Measurements from ENCODE around the gene MTA1.

MTA1 gene

DNA sequence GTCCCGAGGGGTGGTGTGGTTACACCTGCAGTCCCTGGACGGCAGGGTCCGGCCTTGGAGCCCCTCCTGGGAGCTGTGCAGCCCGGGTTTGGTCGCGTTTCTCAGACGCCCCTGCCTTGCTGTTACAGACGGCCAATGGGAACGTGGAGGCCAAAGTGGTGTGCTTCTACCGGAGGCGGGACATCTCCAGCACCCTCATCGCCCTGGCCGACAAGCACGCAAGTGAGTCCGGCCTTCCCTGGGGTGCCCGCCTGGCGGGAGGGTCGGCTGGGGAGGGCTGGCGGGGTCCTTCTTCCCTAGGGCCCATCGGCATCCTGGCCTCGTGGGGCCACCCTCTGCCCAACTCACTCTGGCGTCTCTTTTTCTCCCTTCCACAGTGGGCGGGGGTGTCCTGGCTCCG is 25.7 kb downstream of the MTA1 start:
- Histone ChIP-seq H3K36me3 (ENCODE audit: insufficient read depth, low read depth, low read length) (peaks cover 33% of the 10 kb centered on the region), H3K4me3 (ENCODE audit: low read length) (no peak overlapping the region), H3K9ac (ENCODE audit: low read depth, low read length) (no peak overlapping the region), H3K27ac (ENCODE audit: low read length) (no peak overlapping the region), H3K27me3 (ENCODE audit: insufficient read depth, low read length) (no peaks in the 10 kb centered on the region), H3K9me3 (ENCODE audit: insufficient read depth, low read depth, low read length) (no peaks in the 10 kb centered on the region), H3K4me1 (ENCODE audit: insufficient read depth, low read length) (no peaks in the 10 kb centered on the region)

DNA sequence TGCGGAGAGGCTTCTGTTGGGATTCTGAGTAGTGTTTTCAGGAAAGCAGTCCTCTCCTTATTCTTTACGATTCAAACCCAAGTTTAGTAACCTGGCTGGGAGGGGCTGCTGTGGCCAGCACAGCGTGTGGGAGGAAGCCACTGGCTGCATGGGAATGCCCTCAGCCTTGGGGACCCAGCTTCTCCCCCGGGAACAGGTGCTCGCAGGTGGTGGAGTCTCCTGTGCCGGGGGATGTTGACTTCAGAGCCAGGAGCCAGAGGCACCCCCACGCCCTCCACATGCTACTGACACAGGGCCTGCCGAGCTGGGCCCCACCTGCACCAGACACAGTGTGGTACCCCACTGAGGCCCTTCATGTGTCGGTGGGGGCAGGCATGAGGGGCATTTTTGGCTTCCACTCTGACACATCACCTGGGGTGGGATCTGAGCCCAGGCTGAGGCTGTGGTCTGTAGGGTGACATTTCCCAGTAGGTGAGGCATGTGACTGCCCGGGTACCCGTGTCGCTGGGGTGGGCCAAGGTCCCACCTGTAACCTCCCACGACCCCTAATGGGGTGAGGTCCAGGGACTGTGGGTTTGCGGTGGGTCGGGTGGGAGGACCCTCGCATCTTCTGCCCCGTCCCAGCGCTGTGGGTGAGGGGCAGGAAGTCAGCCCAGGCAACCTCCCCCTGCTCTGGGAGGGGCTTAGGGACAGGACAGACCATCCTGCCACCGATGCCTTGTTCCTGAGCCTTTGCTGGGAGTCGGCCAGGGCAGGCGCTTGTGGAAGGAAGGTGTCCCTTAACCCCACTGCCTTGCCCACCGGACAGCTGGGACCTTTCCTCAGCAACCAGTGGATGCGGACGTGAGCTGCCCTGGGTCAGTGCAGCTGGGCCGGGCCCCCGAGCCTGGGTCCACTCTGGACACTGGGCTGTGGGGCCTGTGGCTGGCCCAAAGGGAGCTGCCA is 26.5 kb downstream of the MTA1 start:
- H3K4me1 ChIP-seq (ENCODE audit: insufficient read depth, low read length) = no peaks in the 10 kb centered on the region
- no peaks in the 10 kb centered on the region for H3K9me3 ChIP-seq (ENCODE audit: insufficient read depth, low read depth, low read length)
- H3K9ac ChIP-seq (ENCODE audit: low read depth, low read length) = no peak overlapping the region
- H3K36me3 ChIP-seq (ENCODE audit: insufficient read depth, low read depth, low read length) = peaks cover 36% of the 10 kb centered on the region
- no peak overlapping the region for H3K27ac ChIP-seq (ENCODE audit: low read length)
- no peaks in the 10 kb centered on the region for H3K27me3 ChIP-seq (ENCODE audit: insufficient read depth, low read length)
- no peak overlapping the region for H3K4me3 ChIP-seq (ENCODE audit: low read length)

DNA sequence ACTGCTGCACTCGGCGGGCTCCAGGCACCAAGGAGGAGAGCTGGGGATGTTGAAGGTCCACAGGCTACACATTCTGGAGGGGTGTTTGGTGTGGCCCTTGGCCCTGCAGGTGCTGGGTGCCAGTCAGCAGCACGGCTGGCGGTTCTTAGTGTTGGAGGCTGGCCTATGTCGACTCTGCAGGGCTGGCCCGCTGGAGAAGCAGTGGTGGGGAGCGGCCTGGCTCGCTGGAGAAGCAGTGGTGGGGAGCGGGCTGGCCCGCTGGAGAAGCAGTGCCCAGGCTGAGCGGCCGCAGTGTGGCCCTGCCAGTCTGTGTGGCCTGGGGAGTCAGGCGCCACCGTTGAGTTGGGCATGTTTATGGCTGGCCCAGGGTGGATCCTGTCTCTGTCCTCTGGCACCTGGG is 27.3 kb downstream of the MTA1 start:
- Histone ChIP-seq H3K9ac (ENCODE audit: low read depth, low read length) (no peak overlapping the region), H3K4me3 (ENCODE audit: low read length) (no peak overlapping the region), H3K27ac (ENCODE audit: low read length) (no peak overlapping the region), H3K9me3 (ENCODE audit: insufficient read depth, low read depth, low read length) (no peaks in the 10 kb centered on the region), H3K36me3 (ENCODE audit: insufficient read depth, low read depth, low read length) (peaks cover 39% of the 10 kb centered on the region), H3K4me1 (ENCODE audit: insufficient read depth, low read length) (no peaks in the 10 kb centered on the region), H3K27me3 (ENCODE audit: insufficient read depth, low read length) (no peaks in the 10 kb centered on the region)

DNA sequence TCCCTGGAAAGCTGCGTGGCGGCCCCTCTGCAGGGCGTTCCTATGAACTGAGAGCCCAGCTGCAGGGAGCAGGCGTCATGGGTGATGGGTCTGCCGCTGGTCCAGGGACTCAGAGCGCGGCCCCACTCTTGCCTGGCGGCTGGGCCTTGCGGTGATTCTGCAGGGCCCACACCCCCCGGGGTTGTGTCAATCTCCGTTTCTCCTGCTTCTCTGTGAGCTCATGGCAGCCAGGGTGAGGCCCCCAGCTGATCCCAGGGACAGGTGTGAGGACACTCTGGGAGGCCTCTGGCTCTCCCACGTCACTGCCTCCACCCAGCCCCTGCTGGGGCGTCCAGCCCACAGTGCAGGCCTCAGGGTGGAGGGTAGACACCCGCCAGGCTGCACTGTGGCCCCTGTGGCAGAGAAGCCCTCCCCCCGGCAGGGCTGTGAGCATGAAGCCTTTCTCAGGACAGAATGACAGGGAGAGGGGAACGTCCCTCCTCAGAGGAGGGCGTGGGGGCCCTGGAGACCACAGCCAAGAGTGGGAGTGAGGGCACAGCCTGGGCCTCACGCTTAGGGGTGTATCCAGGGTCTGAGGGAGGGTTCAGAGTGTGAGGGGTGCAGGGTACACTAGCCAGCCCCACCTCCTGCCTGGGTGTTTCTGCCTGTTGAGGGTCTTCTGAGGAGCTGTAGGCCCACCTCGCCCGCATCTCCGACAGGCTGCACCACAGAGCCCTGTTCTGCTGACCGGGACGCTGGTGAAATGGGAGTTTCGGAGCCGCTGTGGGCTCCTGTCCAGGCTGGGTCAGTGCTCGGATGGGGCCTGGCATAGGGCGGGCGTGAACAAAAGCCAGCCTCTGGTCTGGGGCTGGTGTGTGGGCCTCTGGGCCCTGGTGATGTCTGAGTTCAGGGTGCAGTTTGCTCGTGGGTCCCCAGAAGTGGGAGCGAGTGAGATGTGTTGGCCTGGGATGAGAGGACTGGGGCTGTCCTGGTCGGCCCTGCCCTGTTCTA is 28.3 kb downstream of the MTA1 start:
- Histone ChIP-seq H3K9me3 (ENCODE audit: insufficient read depth, low read depth, low read length) (no peaks in the 10 kb centered on the region), H3K4me3 (ENCODE audit: low read length) (no peak overlapping the region), H3K27me3 (ENCODE audit: insufficient read depth, low read length) (no peaks in the 10 kb centered on the region), H3K4me1 (ENCODE audit: insufficient read depth, low read length) (no peaks in the 10 kb centered on the region), H3K9ac (ENCODE audit: low read depth, low read length) (no peak overlapping the region), H3K36me3 (ENCODE audit: insufficient read depth, low read depth, low read length) (peaks cover 39% of the 10 kb centered on the region), H3K27ac (ENCODE audit: low read length) (no peak overlapping the region)

DNA sequence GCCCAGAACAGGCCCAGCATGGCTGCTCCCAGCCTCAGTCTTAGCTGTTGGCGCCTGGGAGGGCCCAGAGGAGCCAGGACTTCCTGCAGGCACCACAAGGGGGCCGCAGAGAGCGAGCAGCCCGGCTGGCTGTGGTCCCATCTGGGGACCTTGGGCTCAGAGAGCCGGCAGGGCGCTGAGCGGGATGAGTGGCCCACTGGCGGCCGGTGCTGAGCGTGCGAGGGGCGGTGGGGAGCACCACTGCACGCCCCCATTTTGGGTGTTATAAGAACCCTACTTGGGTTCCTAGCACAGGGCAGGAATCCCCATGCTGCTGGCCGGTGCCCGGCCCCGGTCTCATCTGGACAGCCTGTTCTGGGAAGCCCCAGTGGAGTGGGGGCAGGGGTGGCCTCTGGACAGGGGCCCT is 29.1 kb downstream of the MTA1 start:
- Histone ChIP-seq H3K4me3 (ENCODE audit: low read length) (no peak overlapping the region), H3K9me3 (ENCODE audit: insufficient read depth, low read depth, low read length) (no peaks in the 10 kb centered on the region), H3K27ac (ENCODE audit: low read length) (no peak overlapping the region), H3K4me1 (ENCODE audit: insufficient read depth, low read length) (no peaks in the 10 kb centered on the region), H3K36me3 (ENCODE audit: insufficient read depth, low read depth, low read length) (peaks cover 39% of the 10 kb centered on the region), H3K9ac (ENCODE audit: low read depth, low read length) (no peak overlapping the region), H3K27me3 (ENCODE audit: insufficient read depth, low read length) (no peaks in the 10 kb centered on the region)

DNA sequence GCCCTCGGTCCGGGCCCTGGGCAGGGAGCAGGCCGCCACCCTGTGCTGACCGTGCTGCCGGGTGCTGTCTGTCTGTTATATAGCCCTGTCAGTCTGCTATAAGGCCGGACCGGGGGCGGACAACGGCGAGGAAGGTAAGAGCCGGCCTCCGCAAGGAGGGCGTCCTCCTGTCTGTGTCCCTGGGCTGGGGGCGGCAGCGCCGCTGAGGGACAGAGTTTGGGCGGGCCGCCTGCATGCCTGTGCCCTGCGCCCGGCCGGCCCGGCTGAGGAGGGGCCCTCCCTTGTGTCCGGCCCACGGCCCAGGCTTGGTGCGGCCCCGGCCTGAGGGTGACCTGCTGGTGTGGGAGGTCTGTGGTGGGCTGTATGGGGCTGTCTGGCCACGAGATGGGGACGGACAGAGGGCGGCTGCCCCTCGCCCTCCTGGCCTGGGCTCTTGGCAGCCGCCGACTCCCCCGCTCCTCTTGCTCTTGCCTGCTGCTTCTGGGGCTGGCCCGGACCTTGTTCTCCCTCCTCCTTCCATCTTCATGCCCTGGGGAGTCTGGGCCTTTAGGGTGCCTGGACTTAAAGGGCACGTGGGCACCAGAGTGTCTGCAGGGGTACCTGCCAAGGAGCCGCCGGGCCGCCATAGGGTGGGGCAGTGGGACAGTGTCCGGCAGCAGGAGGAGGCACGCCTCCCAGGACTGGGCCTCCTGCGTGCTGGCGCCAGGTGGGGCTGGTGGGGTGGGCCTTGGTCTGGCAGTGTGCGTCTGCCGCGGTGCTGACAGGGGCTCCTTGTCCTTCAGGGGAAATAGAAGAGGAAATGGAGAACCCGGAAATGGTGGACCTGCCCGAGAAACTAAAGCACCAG is 29.9 kb downstream of the MTA1 start:
- H3K9ac ChIP-seq (ENCODE audit: low read depth, low read length) = no peak overlapping the region
- H3K4me1 ChIP-seq (ENCODE audit: insufficient read depth, low read length) = no peaks in the 10 kb centered on the region
- peaks cover 47% of the 10 kb centered on the region for H3K36me3 ChIP-seq (ENCODE audit: insufficient read depth, low read depth, low read length)
- no peak overlapping the region for H3K4me3 ChIP-seq (ENCODE audit: low read length)
- no peaks in the 10 kb centered on the region for H3K9me3 ChIP-seq (ENCODE audit: insufficient read depth, low read depth, low read length)
- no peaks in the 10 kb centered on the region for H3K27me3 ChIP-seq (ENCODE audit: insufficient read depth, low read length)
- H3K27ac ChIP-seq (ENCODE audit: low read length) = no peak overlapping the region

DNA sequence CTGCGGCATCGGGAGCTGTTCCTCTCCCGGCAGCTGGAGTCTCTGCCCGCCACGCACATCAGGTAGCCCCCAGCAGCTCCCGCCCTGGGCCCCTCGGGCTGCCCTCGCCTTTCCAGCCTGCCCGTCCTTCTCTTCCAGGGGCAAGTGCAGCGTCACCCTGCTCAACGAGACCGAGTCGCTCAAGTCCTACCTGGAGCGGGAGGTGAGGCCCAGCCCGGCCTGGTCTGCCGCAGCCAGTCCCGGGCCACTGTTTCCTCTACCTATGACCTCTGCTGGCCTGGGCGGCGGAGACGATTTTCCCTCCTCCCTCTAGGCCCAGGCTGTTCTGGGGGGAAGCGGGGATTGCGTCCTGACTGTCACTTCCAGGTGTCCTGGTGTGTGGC is 30.5 kb downstream of the MTA1 start:
- Histone ChIP-seq H3K9me3 (ENCODE audit: insufficient read depth, low read depth, low read length) (no peaks in the 10 kb centered on the region), H3K9ac (ENCODE audit: low read depth, low read length) (no peak overlapping the region), H3K4me3 (ENCODE audit: low read length) (no peak overlapping the region), H3K4me1 (ENCODE audit: insufficient read depth, low read length) (no peaks in the 10 kb centered on the region), H3K27ac (ENCODE audit: low read length) (no peak overlapping the region), H3K36me3 (ENCODE audit: insufficient read depth, low read depth, low read length) (peaks cover 52% of the 10 kb centered on the region), H3K27me3 (ENCODE audit: insufficient read depth, low read length) (no peaks in the 10 kb centered on the region)

DNA sequence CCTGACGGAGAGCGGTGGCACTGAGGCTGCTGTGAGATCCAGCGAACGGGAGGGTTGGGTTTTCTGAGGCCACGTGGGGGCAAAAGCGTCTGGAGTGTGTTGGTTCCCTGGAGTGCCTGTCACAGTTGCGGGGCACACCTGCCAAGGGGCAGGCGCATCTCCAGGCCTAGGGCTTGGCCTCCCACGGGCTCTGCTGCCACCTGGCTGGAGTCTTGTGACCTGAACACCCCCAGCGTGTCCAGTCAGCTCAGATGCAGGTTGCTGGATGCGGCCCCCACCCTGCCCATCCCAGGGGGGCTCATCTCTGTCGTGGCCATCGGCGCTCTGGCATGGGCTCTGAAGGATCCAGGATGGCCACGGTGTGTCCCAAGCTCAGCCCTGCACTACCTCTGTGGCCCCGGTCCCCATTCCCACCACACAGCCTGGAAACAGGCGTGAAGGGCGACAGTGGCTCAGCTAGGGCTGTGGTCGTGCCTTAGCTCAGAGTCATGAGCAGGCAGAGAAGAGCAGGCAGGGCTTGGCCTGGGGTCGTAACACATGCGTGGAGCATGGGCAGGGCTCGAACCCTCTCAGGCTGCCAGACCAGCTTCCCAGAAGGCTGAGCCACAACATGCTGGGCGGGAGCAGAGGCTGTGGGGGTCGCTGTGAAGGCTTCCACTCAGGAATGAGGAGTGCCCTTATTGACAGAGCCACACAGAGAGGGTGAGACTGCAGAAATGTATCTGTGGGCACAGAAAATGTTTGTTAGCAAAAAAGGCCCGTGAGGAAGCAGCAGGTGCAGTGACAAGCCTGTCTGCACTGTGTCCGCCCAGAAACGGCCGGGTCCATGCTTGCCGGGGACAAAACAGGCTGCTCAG is 31.5 kb downstream of the MTA1 start:
- Histone ChIP-seq H3K9ac (ENCODE audit: low read depth, low read length) (no peak overlapping the region), H3K36me3 (ENCODE audit: insufficient read depth, low read depth, low read length) (peaks cover 62% of the 10 kb centered on the region), H3K4me3 (ENCODE audit: low read length) (no peak overlapping the region), H3K27me3 (ENCODE audit: insufficient read depth, low read length) (no peaks in the 10 kb centered on the region), H3K27ac (ENCODE audit: low read length) (no peak overlapping the region), H3K4me1 (ENCODE audit: insufficient read depth, low read length) (no peaks in the 10 kb centered on the region), H3K9me3 (ENCODE audit: insufficient read depth, low read depth, low read length) (no peaks in the 10 kb centered on the region)

DNA sequence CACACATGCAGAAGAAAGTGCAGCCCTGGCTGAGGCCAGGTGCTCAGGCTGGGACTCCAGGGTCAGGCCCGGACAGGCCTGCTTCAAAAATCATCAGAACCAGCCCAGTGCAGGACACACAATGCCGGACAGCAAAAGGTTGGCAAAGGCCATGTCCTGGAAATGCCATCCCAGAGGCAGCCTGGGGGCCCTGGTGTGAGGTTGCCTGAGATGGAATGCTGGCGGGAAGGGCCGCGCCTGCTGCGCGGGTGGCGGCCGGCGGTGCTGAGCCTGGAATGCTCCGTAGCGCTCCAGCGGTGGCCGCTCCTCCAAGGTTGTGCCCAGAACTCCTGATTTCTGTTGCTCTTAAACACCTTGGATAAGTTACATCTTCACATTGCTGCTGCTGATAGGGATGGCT is 33.3 kb downstream of the MTA1 start:
- no peak overlapping the region for H3K4me3 ChIP-seq (ENCODE audit: low read length)
- no peaks in the 10 kb centered on the region for H3K4me1 ChIP-seq (ENCODE audit: insufficient read depth, low read length)
- peaks cover 79% of the 10 kb centered on the region for H3K36me3 ChIP-seq (ENCODE audit: insufficient read depth, low read depth, low read length)
- H3K9me3 ChIP-seq (ENCODE audit: insufficient read depth, low read depth, low read length) = no peaks in the 10 kb centered on the region
- no peaks in the 10 kb centered on the region for H3K27me3 ChIP-seq (ENCODE audit: insufficient read depth, low read length)
- no peak overlapping the region for H3K9ac ChIP-seq (ENCODE audit: low read depth, low read length)
- no peak overlapping the region for H3K27ac ChIP-seq (ENCODE audit: low read length)

DNA sequence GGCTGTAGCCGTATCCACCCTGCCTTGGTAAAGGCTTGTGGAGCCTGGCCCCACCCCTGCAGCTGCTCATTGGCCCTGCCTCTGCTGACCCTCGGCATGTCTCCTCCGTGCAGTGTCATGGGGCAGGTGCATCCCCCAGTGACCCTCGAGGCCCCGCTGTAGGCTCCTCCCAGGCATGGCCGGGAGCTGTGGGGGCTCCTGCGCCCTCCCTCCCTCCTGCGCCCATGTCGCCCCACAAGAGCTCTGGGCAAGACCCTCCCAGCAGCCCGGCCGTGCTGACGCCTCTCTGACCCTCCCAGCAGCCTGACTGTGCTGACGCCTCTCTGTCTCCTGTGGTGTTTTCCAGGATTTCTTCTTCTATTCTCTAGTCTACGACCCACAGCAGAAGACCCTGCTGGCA is 34.2 kb downstream of the MTA1 start:
- peaks cover 84% of the 10 kb centered on the region for H3K36me3 ChIP-seq (ENCODE audit: insufficient read depth, low read depth, low read length)
- H3K27me3 ChIP-seq (ENCODE audit: insufficient read depth, low read length) = no peaks in the 10 kb centered on the region
- no peaks in the 10 kb centered on the region for H3K4me1 ChIP-seq (ENCODE audit: insufficient read depth, low read length)
- no peak overlapping the region for H3K27ac ChIP-seq (ENCODE audit: low read length)
- H3K9me3 ChIP-seq (ENCODE audit: insufficient read depth, low read depth, low read length) = no peaks in the 10 kb centered on the region
- no peak overlapping the region for H3K9ac ChIP-seq (ENCODE audit: low read depth, low read length)
- no peak overlapping the region for H3K4me3 ChIP-seq (ENCODE audit: low read length)

Data from iPS-20b (cell line).